NCI-H128 (cell line): ENCODE data around the gene DLX3.

ENCODE experiments used
- DNase-seq: peaks from one replicate; lab custom pipeline; 2025; ENCODE audit not compliant: unreplicated experiment; lab: John Stamatoyannopoulos, UW

DLX3 gene

DNA sequence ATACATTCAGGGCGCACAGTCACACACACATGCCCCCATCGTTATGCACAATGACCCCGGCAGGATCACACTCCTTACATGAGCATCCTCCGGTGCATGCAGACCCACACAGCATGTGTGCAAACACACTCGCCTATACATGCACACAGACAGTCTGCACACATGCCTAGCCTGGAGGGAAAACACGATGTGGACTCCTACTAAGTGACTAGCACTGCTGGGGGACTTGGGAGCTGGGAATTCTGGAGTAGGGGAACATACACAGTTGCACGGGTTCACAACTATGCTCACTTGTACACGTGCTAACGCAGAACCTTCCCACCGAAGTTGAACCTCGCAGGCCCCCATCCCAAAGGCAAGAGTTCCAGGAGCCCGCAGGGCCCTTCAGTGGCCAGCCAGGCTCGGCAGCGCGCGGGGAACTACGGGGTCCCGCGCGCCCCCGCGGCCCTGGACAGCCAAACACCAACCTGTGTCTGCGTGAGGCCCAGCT, 2.0 kb downstream of the DLX3 start:
- DNase-seq: no peak

DNA sequence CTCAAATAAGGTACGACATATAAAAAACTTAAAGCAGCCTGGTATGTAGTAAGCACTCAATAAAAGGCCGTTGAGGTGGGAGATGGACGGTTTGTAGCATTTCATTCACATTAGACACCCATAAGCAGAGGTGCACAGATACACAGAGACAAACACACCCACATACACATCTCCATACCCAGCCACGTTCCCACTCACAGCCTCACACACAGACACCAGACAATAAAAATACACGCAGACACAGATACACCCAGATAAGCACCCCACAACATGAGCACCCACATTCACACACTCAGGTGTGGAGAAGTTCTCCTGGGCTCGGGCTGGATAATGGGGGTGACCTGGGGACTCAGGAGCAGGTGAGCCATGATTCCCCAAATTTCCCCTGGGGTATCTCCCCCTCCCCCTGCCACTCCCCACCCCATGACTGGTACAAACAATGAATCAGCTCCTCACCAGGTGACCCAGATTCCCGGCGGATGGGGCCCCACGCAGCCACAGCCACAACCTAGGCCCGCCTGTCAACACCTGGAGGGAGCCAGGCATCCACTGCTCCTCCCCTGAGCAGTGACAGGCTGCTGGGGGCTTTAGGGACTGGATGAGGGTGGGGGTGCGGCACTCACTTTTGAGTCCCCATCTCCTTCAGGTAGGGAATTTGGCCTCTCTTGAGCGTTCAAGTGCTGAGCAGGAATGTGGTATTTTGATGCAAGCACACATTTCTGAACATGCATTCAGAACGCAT, 2.7 kb downstream of the DLX3 start:
- DNase-seq: no peak

DNA sequence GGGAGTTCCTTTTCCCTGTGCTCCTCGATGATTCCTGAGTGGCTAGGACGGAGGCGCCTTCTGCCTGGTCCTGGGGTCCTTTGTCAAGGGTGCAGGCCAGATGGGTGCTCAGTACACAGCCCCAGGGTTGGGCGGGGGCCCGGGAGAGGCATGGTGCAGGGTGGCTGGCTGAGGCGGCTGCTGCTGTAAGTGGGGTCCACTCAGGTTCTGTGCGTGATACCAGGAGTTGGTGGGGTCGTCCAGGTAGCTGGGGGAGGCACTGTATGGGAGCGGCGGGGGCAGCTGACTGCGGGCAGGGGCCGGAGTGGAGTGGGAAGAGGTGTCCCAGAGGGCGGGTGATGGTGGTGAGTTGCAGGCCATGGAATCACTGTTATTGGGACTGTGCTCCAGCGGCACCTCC, 3.6 kb downstream of the DLX3 start:
- DNase-seq: no peak

DNA sequence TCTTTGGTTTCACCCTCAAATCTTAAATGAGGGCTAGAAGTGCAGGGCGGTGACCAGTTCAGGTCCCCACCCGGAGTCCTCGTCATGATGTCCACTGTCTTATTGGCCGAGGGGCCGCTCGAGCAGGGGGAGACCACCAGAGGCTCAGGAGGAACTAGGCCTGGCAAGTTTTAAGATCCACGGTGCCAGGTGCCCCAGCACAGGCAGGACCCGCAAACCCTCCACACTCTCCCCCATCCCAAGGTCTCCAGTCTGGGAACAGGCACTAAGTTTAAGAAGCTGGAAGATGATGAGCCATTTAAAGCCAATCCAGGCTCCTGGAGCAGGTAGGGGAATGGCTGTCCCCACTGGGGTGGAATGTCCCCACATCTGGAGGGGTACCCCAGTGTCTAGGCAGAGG, 4.1 kb downstream of the DLX3 start:
- DNase-seq: no peak

DNA sequence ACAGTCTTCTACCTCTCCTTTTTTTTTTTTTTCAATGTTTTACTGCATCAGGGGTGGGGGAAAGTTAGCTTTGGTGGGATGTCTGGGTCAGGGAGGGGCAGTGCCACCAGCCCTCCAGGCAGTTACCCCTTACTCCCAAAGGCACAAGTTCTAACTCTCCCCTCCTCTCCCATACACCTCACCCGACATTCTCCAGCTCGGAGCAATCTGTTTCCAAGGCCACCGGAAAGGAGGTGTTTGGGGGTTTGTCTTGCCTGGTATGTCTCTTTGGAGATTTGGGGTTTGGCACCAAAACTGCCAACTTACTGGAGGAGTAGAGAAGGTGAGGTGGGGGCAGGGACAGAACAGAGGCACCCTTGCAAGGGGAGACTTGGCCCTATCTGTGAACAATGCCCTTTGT, 4.7 kb downstream of the DLX3 start:
- DNase-seq: no peak

DNA sequence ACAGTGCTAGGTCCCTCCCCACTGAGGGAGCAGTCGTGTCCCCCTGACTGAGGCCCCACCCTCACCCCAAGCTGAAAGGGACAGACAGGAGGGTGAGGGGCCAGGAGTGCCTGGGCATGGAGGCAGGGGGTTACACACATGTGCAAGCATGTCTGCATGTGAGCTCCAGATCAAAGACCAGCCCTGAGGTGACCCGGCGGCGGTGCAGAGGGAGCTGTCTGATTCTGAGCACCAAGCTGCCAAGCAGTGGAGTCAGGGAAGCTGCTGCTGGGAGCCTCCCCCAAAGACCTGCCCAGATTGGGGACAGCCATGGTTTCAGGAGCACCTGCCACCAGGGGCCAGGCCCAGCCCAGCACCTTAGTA, 5.5 kb downstream of the DLX3 start:
- no peak for DNase-seq

DNA sequence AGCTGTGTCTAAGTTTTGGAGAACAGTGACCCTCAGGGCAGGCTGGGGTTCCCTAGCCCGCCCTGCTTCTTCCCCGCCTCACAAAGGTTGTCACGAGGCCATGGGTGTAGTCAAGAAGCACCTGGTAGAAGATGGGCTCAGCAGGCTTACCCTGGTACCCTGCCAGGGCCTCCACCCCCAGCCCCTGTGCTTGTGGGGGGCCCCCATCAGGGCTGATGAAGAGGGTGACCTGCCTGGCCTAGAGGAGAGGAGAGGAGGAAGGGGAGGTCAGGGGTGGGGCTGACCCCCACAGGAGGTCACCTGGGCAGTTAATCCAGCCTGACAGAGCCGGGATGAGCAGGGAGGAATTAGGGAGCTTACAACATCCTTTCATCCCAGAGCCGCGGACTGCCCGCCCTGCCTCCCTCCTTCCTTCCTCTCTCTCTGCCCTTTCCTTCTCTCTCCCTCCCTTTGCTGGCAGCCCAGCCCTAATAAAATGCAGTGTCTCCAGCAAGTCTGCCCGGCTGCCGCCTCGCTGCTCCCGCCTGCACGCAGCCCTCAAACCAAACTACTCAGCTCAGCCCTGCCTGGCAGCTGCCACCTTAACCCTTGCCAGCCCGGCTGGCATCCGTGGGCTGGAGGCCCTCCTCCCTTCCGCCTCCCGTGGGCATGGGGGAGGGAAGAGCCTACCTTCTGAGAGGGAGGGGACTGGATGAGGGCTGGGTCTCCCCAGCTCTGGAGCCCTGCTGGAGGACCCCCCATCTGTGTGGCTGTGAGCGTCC, 7.2 kb downstream of the DLX3 start:
- DNase-seq: no peak

DNA sequence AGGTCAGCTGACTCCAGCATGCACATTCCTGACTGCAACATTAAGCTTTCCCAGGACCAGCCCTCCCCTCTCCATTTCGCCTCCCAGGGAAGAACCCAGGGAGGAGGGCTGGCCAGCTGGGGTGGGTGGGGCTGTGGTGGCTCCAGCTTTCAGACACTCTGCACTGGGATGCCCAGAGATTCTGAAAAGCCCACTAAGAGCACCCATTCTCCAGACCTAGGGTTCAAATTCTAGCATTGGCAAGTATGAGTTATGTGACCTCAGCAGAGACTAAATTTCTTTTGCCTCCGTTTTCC, 7.8 kb downstream of the DLX3 start:
- no peak for DNase-seq

DNA sequence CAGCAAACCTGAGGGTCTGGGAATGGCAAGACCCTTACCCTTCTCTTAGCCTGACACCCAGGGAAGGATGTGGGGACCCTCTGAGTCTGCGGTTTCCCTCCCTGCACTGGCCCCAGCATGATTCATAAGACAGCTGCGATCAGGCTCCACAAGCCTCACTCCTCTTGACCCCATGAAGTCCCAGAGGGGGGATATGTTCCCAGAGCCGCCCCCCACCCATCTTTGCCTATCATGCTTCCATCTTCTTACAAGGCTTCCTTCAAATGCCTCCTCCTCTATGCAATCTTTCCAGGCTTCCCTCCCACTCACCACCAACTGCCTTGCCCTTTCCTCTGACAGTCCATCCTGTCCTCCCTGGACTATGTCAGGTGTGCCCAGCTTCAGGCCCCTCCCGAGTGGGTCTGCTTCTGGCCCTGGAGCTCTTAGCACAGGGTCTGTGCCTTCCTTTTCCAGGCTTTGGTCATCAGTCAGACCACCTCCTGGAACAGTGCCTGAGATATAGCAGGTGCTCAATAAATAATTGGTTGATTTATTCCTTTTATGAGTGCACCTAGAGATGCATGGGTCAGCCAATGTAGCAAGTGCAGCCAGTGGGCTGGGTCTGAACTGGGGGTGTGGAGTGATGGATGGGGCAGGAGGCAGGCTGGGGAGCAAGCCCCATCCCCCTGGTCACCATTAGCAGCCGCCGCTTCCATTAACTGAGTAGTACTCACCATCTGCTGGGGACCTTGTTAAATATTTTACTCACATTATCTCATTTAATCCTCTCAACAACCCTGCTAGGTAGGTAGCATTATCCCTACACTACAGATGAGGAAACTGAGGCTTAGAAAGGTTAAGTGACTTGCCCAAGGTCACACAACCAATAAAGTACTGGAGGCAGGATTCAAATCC, 8.4 kb downstream of the DLX3 start:
- DNase-seq: no peak

DNA sequence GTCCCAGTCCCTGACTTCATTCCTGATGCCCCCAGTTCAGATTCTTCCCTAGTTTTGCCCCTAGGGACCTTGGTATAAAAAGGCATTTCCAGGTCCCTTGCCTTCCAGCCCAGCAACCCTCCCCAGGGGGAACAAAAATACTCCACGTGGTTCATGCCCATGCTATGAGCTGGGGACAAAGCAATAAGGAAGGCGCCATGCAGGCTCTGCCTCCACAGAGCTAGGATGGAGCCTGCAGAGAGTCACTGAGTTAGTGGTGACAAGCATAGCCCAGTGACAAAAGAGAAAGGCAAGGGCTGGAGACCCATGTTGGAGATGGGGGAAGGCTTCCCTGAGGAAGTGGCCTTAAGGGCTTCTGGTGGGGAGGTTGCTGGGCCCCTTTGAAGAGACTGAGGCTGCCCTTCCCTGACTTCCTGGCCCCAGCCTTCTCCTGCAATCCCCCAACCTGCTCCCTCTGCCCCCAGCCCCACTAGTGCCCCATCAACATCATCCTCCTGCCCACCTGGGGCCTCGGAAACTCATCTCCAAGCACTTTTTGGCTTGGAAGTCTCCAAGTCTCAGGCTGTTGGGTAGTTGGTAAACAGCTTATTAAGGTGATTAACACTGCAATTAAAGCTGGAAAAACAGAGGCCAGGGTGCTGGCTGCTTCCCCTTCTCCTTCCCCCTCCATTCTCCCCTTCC, 9.6 kb downstream of the DLX3 start:
- DNase-seq: no peak

DNA sequence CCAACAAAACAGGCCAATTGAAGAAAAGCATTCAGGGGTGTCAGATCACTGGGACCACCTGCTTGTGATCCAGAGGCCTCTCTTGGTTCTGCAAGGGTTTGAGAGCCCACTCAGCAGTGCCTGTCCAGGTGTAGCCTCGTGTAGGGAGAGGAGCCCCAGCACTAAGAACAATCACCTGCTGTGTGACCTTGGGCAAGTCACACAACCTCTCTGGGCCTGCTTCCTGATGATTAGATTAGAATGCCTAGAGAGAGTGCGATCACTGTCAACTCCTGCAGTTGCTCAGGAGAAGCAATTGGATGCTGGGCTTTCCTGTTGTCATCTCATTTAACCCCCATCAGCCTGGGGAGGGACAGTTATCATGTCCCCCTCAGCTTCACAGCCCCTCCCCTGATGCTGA, 10.2 kb downstream of the DLX3 start:
- no peak for DNase-seq

DNA sequence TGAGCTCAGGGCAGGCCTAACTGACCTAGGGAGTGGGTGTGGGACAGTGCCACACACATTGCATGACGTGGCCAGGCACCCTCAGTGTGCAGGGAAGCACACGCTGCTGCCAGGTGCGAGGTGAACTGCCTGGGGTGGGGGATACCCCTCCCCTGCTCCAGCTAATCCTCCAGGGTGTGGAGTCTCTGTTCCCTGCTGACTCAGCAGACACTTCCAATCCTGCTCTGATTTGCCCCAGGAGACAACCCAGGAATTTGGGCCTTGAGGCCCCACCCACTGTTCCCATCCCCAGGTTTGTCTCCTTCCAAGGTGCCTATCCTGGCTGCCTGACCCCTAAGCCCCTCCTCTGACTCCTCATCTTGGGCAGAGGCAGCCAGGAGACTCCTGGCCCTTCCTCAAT, 10.7 kb downstream of the DLX3 start:
- DNase-seq: no peak

DNA sequence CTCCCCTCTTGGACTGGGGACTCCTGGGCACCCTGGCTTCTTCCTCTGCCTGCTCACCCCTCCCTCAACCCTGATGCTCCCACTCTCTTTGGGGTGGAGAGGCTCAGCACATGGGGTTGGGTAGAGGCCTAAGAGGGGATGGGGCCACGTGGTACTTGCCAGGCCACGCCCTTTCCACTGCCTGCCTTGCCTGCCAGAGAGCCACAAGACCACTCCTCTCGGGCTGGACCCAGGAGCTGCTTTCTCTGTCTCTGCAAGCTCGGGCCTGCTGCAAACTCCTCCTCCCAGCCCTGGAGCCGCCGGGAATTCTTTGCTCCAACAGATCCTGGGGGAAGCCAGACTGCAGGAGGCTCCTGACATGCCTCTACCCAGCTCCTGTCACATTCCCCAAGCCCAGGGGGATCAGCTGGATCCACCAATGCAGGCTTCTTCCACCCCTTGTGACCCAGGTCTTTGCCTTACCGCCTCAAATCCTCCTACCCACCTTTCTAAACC, 14.3 kb downstream of the DLX3 start:
- no peak for DNase-seq

DNA sequence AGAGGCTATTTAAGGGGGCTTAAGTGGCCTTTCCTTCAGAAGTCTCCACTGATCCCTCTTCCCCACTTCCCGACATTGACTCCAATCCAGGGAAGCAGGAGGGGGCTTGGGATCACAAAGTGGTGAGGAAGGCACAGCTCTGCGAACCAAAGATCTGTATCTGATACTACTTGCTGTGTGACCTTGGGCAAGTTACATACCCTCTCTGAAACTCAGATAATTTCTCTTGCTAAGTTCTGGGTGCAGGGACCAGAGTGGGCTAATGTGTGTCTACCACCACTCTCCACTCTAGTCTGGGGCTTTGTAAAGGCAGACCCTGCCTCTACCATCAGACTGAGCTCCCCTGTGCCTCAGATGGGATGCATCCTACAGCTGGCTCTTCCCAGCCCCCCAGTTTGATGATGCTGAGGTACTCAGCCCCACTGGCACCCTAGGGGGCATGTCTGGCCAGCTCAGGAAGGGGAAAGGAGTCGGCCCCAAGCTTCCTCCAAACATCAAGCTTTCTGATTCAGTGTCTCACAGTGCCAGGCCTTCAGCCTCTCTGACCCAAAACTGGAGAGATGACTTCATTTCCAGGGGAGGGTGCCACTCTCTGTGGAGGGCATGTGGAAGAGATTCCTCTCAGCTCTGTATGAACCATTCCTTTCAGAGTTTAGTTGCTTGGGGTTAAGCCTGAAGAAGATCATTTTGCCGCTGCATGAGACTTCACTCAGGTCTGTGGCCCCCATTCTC, 15.1 kb downstream of the DLX3 start:
- DNase-seq: no peak

DNA sequence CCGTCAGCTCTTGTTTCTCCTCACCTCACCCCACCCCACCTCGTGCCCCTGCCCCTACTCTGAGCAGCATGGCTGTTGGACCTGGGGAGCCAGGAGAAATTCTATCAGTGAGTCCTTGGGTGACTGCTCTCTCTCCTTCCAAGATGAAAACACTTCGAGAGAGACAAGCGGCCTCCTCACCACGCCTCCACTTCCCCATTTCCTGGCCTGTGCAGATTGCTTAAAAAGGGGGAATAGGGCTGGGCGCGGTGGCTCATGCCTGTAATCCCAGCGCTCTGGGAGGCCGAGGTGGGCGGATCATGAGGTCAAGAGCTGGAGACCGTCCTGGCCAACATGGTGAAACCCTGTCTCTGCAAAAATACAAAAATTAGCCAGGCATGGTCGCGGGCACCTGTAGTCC, 16.5 kb downstream of the DLX3 start:
- DNase-seq: no peak

DNA sequence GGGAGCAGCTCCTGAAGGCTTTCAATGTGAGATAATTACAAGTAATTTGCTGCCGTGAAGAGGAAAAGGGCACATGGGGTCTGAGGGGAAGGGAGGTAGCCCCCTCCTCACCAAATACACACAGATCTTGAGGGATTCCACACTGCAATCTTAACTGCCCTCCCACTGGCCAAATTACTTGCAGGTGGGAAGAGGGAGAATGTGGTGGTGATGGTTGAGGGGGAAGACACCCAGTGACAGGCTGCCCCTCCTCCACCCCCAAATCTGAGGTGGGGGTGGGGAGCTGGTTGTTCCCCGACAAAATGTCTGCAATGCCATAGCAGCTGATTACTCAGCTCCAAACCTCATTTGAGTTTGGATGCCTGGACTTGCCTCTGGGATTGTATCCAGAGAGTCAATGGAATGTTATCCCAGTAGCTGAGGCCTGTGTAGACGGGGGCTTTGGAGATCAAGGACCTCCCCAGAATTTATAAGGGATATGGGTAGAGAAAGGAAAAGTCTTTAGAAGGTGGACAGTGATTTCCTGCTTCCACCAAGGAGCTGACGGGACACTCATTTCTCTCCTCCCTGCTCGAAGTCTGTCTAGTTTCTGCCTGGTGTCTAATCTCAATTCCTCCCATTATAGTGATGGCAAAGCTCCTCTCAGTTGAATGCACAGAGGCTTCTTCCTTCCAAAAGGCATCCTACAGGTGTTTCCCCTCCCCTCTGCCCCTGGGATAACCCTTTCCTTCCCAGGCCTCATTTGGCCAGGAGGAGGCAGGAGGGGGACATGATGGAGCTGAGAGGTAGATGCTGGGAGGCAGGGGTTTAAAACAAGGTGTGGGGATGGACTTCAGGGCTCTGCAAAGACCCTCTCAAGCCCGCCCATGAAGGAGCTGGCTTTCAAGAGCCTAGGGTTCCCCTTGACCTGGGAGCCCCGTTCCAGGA, 17.3 kb downstream of the DLX3 start:
- no peak for DNase-seq

DNA sequence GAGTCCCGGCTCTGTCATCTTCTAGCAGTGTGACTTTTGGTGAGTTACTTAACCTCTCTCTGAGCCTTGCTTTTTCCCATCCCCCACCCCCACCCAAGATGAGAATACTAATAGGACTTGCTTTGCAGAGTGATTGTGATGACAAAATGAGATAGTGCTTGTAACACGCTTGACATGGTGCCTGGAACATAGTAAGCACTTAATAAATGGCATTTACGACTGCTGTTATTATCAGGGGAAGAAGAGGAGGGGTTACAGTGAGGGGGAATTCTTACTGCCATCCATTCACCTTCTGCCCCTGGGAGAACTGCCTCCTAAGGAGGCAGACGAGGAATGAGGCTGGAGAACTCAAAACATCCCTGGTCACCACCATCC, 18.2 kb downstream of the DLX3 start:
- no peak for DNase-seq

DNA sequence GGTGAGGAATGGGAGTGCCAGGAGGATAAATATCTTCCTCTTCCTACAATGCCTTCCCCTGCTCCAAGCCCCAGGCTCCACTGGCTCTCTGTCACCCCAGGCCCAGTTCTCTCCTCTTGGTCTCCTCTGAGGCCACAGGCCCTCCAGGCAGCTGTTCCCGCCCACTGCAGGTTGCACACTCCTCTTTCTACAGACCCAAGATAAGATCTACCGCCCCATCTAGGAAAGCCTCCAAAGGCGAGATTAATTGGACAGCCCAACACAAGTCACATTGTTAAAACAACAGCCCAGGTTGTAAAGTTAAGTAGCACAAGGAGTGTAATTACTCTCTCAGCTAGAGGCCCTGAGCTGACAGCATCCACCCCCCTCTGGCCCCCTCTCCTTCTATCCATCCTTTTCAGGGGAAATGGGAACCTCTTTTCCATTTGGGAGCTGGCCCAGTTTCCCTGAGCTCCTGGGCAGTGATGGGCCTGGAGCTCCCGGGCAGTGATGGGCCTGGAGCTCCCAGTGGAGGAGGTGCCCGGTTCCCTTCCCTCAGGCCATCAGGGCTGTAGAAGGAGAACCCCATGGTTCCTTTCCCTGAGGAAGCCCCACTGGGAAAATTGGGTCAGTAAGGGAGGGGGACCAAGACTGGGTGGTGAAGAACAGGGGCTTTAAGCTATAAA, 18.7 kb downstream of the DLX3 start:
- DNase-seq: no peak

DNA sequence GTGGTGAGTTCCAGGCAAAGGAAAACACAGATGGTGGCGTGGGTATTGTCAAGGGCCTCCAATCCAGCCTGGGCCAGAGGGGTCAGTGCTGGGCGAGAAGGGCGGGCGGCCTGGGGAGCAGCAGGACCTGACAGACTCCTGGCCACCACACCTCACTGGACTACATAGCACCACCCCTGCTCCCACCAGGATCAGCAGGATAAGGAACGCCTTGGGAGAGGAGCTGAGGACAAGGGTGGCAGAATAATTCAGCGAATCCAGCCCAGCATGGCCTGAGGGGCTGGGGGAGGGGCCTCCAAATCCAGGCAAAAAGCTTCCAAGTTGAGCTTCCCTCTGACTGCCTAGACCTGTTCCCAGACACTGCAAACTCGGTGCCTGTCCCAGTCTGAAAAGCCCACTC, 19.5 kb downstream of the DLX3 start:
- DNase-seq: no peak
